T47D (cell line): ENCODE data around the gene SIPA1L3.

Experiments used
- DNase-seq, 2 experiments: peaks; one replicate each; pipeline versions ENCODE4 v3.0.0 to v3.0.0-alpha.2; 2011 to 2012; ENCODE audit warnings: low read depth in 1 of 2, low spot score in 1 of 2
- JUND ChIP-seq: IDR thresholded peaks from 2 replicates; pipeline ENCODE4 v1.6.1; 2012; ENCODE audit warnings: low read depth
- in situ Hi-C: cut with HindIII; loops from 2 replicates; pipeline ENCODE4 v1.10.0; 2016; ENCODE audit warnings: low sequenced_read_pairs, low pct_unique_long_range_greater_than_20kb

The SIPA1L3 gene

DNA sequence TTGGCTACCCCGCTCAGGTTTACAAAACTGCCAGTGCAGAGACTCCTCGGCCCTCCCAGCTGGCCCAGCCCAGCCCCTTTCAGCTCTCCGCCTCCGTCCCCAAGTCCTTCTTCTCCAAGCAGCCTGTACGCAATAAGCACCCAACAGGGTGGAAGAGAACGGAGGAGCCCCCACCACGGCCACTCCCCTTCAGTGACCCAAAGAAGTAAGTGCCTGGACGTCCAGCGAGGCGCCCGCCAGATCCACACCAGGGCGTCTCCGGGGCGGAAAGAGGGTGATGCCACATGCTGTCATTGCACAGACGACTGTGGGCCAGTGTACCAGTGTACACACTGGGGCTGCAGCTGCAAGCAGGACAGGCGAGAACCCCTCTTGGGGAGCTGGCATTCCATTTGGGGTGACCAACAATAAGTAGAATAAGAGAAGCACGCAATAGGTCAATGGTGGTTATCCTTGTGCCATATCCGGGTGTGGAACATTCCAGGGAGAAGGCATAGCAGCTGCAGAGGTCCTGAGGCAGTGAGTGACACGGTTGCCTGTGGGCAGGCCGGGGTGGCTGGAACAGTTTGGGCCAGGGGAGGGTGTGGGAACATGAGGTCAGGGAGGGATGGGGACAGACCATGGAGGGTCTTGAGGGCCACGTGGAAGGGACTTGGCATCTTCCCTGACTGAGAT lies 275.7 kb downstream of the SIPA1L3 start:
- in situ Hi-C loops: no loop called here
- no peak for DNase-seq
- no peak for TF ChIP-seq JUND

DNA sequence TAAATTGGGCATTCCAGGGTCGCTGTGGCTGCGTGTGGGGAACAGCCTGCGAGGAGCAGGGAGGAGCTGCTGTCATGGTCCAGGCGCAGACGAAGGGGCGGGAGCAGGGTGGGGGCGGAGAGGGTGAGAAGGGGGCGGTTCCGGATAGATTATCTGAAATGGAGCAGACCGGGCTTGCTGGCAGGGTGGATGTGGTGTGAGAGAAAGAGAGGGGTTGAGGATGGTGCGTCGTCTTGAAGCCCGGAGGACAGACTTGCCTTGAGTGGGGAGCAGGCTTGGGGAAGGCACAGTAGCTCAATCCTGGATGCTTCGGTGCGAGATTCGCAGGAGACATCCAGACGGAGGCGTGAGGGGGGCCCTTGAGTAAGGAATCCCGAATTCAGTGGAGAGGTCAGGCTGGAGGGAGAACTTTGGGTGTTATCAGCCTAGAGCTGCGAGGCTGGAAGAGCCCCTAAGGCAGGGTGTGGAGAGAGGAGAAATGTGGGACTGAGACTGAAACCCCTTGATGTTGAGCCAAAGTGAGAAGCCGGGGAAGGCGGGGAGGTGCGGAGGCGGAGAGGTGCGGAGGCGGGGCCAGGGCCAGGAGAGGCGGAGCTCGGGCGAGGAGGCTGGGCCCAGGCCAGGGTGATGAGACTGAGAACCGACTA lies 276.4 kb downstream of the SIPA1L3 start:
- TF ChIP-seq JUND: no peak
- in situ Hi-C loops: no loop called here
- no peak for DNase-seq

DNA sequence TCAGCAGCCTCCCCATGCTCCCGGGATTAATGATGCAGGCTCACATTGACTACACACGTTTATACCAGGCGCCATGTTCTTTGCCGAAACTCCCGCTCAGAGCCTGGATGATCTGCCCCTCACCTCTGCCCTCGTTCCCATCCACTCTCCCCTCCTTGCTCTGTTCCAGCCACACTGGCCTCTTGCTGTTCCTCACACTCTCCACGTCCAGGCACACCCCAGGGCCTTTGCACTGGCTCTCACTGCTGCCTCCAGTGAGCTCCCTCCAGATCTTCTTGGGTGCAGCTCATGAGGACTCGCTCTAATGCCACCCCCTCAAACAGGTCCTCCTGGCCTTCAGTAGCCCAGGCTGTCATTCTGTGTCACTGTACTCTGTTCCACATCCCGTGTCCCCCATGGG lies 277.8 kb downstream of the SIPA1L3 start:
- no peak for DNase-seq
- in situ Hi-C loops: no loop called here
- no peak for TF ChIP-seq JUND

DNA sequence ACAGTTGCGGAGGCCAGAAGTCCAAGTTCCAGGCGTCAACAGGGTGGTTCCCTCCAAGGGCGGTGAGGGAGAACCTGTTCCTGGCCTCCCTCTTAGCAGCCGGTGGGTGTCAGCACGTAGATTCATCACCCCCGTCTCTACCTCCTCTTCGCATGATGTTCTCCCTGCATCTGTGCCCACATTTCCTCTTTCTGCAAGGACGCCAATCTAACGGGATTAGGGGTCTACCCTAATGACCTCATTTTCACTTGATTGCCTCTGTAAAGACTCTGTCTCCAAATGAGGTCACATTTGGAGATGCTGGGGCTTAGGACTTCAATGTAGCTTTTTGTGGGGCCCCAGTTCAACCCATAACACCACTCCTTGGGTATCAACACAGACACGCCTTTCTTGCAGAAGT lies 278.6 kb downstream of the SIPA1L3 start:
- in situ Hi-C loops: no loop called here
- TF ChIP-seq JUND: no peak
- no peak for DNase-seq

- in situ Hi-C loops: no loop called here
These were observed 283.1 kb downstream of the SIPA1L3 start for GRCh38 chr19:38190061-38190460.

GRCh38 chr19:38190793-38191192 lies 283.8 kb downstream of the SIPA1L3 start:
- in situ Hi-C loops: no loop called here
- TF ChIP-seq JUND: no peak
- no peak for DNase-seq

More at GRCh38 chr19:38190061-38190460, 283.1 kb downstream of the SIPA1L3 start:
- no peak for TF ChIP-seq JUND
- no peak for DNase-seq

- no peak for DNase-seq
- no peak for TF ChIP-seq JUND
- in situ Hi-C loops: no loop called here
These were observed 284.7 kb downstream of the SIPA1L3 start for GRCh38 chr19:38191747-38192146.

GRCh38 chr19:38193445-38193844 lies 286.4 kb downstream of the SIPA1L3 start:
- no peak for TF ChIP-seq JUND
- in situ Hi-C loops: no loop called here
- no peak for DNase-seq

GRCh38 chr19:38194061-38194701 lies 287.2 kb downstream of the SIPA1L3 start:
- TF ChIP-seq JUND: no peak
- in situ Hi-C loops: no loop called here
- DNase-seq: no peak

GRCh38 chr19:38195237-38195636 lies 288.2 kb downstream of the SIPA1L3 start:
- in situ Hi-C loops: no loop called here
- TF ChIP-seq JUND: no peak
- no peak for DNase-seq

- in situ Hi-C loops: no loop called here
- DNase-seq: no peak
- no peak for TF ChIP-seq JUND
These were observed 289.3 kb downstream of the SIPA1L3 start for GRCh38 chr19:38196245-38196837.

DNA sequence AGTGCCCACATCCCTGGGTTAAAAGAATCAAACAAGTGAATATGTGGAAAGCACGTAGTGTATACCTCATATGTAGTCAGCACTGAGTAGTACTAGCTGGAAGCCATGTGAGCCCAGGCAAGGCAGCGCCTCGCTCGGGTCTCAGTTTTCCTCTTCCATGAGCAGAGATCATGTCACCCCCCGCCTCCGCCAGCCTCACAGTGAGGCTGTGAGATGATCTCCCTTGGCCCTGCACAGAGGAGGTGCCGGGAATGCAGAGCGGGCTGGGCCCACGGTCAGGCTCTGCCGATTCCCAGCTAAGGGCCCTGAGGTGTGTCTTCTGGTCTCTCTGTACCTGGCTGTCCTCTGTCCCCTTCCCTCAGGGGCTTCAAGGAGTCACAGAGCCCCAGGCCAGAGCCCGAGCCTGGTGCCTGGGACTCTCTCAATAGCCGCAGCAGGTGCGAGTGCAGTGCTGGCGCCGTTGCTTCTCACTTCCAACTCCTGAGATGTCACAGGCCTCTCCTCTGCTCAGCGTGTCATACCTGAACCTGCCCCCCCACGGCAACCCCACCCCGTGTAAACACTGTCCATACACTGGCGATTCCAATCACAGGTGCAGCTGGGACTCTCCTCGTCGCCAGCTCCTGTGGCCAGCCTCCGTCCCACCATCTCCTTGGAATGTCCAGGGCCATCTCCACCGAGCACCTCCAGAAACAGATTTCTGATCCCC lies 290.1 kb downstream of the SIPA1L3 start:
- in situ Hi-C loops: no loop called here
- no peak for DNase-seq
- TF ChIP-seq JUND: no peak
